ENCODE data around the gene MLLT10. TPM values are rescaled to one million over a fixed set of nuclear protein-coding genes. Genes with fewer than 3 reads are reported as not detected.

Gene MLLT10
- total and polyA plus RNA-seq, 2 donors (not counting 3 experiments of a cell fraction or from before 2014, with no cell fraction given) = 35.4 to 54.0 TPM

- ChIA-PET POLR2A (no interaction called here), CTCF (interaction anchor here (0.9 kb wide), 1 partner anchor 24 kb away, joined by 3 read pairs; no protein-coding TSS in a partner anchor)
- no peaks in the 10 kb centered on the region for H3K9me1 ChIP-seq (replicated peaks; ENCODE audit: control insufficient read depth, extremely low read depth, insufficient read depth, low read length)
- H3K9ac ChIP-seq (replicated peaks; ENCODE audit: extremely low read depth, insufficient read depth, low read length) = no peak overlapping the region
- peaks cover 45% of the 10 kb centered on the region for H3K79me2 ChIP-seq (ENCODE audit: control insufficient read depth, insufficient read depth, low read length)
- no peak overlapping the region for H3K27ac ChIP-seq (ENCODE audit: insufficient read depth, low read depth, low read length)
- H3K4me1 ChIP-seq (ENCODE audit: control insufficient read depth, extremely low read depth, insufficient read depth, low read length) = no peaks in the 10 kb centered on the region
- intact Hi-C loops (cut with micrococcal nuclease) = no loop called here
- H3K4me3 ChIP-seq (replicated peaks in 1 of 3; ENCODE audit: insufficient read depth in 1 of 3, low read depth in 1 of 3, low read length in 3 of 3) = no peak overlapping the region
- no TSS peak for BruUV-seq (replicated peaks)
- no peak for DNase-seq (ENCODE audit: low read depth, low spot score)
- dilution Hi-C loops (cut with MboI; ENCODE audit: extremely low pct_ligation_motif_present, low sequenced_read_pairs) = no loop called here
- FAIRE-seq = no peak
- no peaks in the 10 kb centered on the region for H3K9me3 ChIP-seq (replicated peaks; ENCODE audit: control insufficient read depth, insufficient read depth, low read length)
- TF ChIP-seq CTCF (IDR thresholded peaks at IDR 0.05; ENCODE audit: extremely low read depth in 1 of 2, insufficient read depth in 1 of 2, low read depth in 1 of 2, low read length in 2 of 2) = no peak
- peaks cover 2% of the 10 kb centered on the region for H4K20me1 ChIP-seq (replicated peaks; ENCODE audit: control insufficient read depth, extremely low read depth, insufficient read depth, low read length)
- no peak overlapping the region for H3K4me2 ChIP-seq (ENCODE audit: insufficient read depth, low read length)
- no peak overlapping the region for H2AFZ ChIP-seq (ENCODE audit: low read depth, low read length)
- no peaks in the 10 kb centered on the region for H3K27me3 ChIP-seq (ENCODE audit: control insufficient read depth in 2 of 2, insufficient read depth in 2 of 2, low read length in 2 of 2)
- no peaks in the 10 kb centered on the region for H3K36me3 ChIP-seq (ENCODE audit: control insufficient read depth in 2 of 2, extremely low read depth in 1 of 2, insufficient read depth in 2 of 2, low read length in 2 of 2)
Measured at GRCh38 chr10:21661935-21662334, 127.9 kb downstream of the MLLT10 start.

- no TSS peak for BruUV-seq (replicated peaks)
- dilution Hi-C loops (cut with MboI; ENCODE audit: extremely low pct_ligation_motif_present, low sequenced_read_pairs) = no loop called here
Measured at GRCh38 chr10:21662635-21663034, 128.6 kb downstream of the MLLT10 start.

More at GRCh38 chr10:21662635-21663034, 128.6 kb downstream of the MLLT10 start:
- no peak for DNase-seq (ENCODE audit: low read depth, low spot score)
- TF ChIP-seq CTCF (IDR thresholded peaks at IDR 0.05; ENCODE audit: extremely low read depth in 1 of 2, insufficient read depth in 1 of 2, low read depth in 1 of 2, low read length in 2 of 2) (no peak), MYC (IDR thresholded peaks at IDR 0.05; ENCODE audit: low read depth, low read length) (no peak), FOS (IDR thresholded peaks at IDR 0.05; ENCODE audit: borderline replicate concordance, insufficient read depth, low read length) (no peak), POLR2A (IDR thresholded peaks at IDR 0.05; ENCODE audit: low read depth, low read length) (no peak), POLR2AphosphoS5 (IDR thresholded peaks at IDR 0.05; ENCODE audit: insufficient read depth, low read depth, low read length) (no peak), GATA2 (IDR thresholded peaks at IDR 0.05; ENCODE audit: insufficient read depth, insufficient read length, low read depth, low read length) (no peak), JUN (IDR thresholded peaks at IDR 0.05; ENCODE audit: borderline replicate concordance, insufficient read depth, insufficient read length, low read depth) (no peak), MAX (IDR thresholded peaks at IDR 0.05; ENCODE audit: insufficient read depth, insufficient read length) (no peak), EZH2 (IDR thresholded peaks at IDR 0.05; ENCODE audit: borderline replicate concordance, low read depth, low read length, severe bottlenecking) (no peak)
- Histone ChIP-seq H3K36me3 (ENCODE audit: control insufficient read depth in 2 of 2, extremely low read depth in 1 of 2, insufficient read depth in 2 of 2, low read length in 2 of 2) (no peaks in the 10 kb centered on the region), H3K9me3 (replicated peaks; ENCODE audit: control insufficient read depth, insufficient read depth, low read length) (no peaks in the 10 kb centered on the region), H3K27ac (ENCODE audit: insufficient read depth, low read depth, low read length) (no peak overlapping the region), H3K27me3 (ENCODE audit: control insufficient read depth in 2 of 2, insufficient read depth in 2 of 2, low read length in 2 of 2) (no peaks in the 10 kb centered on the region), H3K79me2 (ENCODE audit: control insufficient read depth, insufficient read depth, low read length) (peaks cover 45% of the 10 kb centered on the region), H3K9ac (replicated peaks; ENCODE audit: extremely low read depth, insufficient read depth, low read length) (no peak overlapping the region), H3K4me3 (replicated peaks in 1 of 3; ENCODE audit: insufficient read depth in 1 of 3, low read depth in 1 of 3, low read length in 3 of 3) (no peak overlapping the region), H2AFZ (ENCODE audit: low read depth, low read length) (no peak overlapping the region), H3K9me1 (replicated peaks; ENCODE audit: control insufficient read depth, extremely low read depth, insufficient read depth, low read length) (no peaks in the 10 kb centered on the region), H3K4me2 (ENCODE audit: insufficient read depth, low read length) (no peak overlapping the region), H4K20me1 (replicated peaks; ENCODE audit: control insufficient read depth, extremely low read depth, insufficient read depth, low read length) (peaks cover 3% of the 10 kb centered on the region), H3K4me1 (ENCODE audit: control insufficient read depth, extremely low read depth, insufficient read depth, low read length) (no peaks in the 10 kb centered on the region)
- intact Hi-C loops (cut with micrococcal nuclease) = no loop called here
- POLR2A ChIA-PET = no interaction called here
- CTCF ChIA-PET = interaction anchor here (0.9 to 1.1 kb wide), 2 partner anchors 10 to 24 kb away, joined by 3 to 5 read pairs; no protein-coding TSS in a partner anchor
- no peak for FAIRE-seq

All from endothelial cell of umbilical vein (primary cell).